Keratinocyte (primary cell): ENCODE measurements around the gene NAA10. TPM values are rescaled to one million over a fixed set of nuclear protein-coding genes. Genes with fewer than 3 reads are reported as not detected.

Experiments used
- DNase-seq: peaks from one replicate; pipeline ENCODE4 v3.0.0-alpha.2; 2011; ENCODE audit warnings: low read depth, missing footprints, low spot score
- FAIRE-seq: peaks from 2 replicates; lab custom pipeline; 2011; peaks lifted over from hg19 to GRCh38; lab: Jason Lieb, UNC
- H2AFZ ChIP-seq: 2 replicates; pipeline ENCODE4 v1.6.0; 2012; ENCODE audit warnings: low read length, control low read depth, inconsistent platforms; ENCODE audit not compliant: control insufficient read depth
- H3K27ac ChIP-seq: 2 replicates; pipeline ENCODE4 v1.5.1; 2011; ENCODE audit warnings: low read length; ENCODE audit not compliant: control insufficient read depth, insufficient read depth
- H3K27me3 ChIP-seq: 3 replicates; pipeline ENCODE4 v1.6.0; 2011; ENCODE audit warnings: low read length; ENCODE audit not compliant: control insufficient read depth, insufficient read depth; ENCODE audit errors: extremely low read depth
- H3K36me3 ChIP-seq, 2 experiments: 2 replicates in 1 of 2; 3 replicates in 1 of 2; pipeline ENCODE4 v1.5.1; 2011; ENCODE audit warnings: low read length in 2 of 2, mild to moderate bottlenecking in 1 of 2; ENCODE audit not compliant: control insufficient read depth in 2 of 2, insufficient read depth in 2 of 2; ENCODE audit errors: extremely low read depth in 1 of 2
- H3K4me1 ChIP-seq: 3 replicates; pipeline ENCODE4 v1.5.1; 2011; ENCODE audit warnings: low read length; ENCODE audit not compliant: control insufficient read depth, insufficient read depth; ENCODE audit errors: extremely low read depth
- H3K4me2 ChIP-seq: 3 replicates; pipeline ENCODE4 v1.6.0; 2011; ENCODE audit warnings: low read depth, low read length; ENCODE audit not compliant: control insufficient read depth, insufficient read depth; ENCODE audit errors: extremely low read depth
- H3K4me3 ChIP-seq, 3 experiments: fragments of 200-600 bp in 1 of 3; sonication (generic) in 1 of 3; 2 replicates in 2 of 3; 3 replicates in 1 of 3; pipeline ENCODE4 v1.5.1; 2011 to 2016; ENCODE audit warnings: low read length in 3 of 3, mild to moderate bottlenecking in 3 of 3, control low read depth in 2 of 3, inconsistent platforms in 1 of 3, low read depth in 1 of 3, mixed read lengths in 1 of 3, mixed run types in 1 of 3, moderate library complexity in 1 of 3; ENCODE audit not compliant: control insufficient read depth in 2 of 3, insufficient read depth in 2 of 3; ENCODE audit errors: extremely low read depth in 1 of 3
- H3K79me2 ChIP-seq: 2 replicates; pipeline ENCODE4 v1.6.0; 2012; ENCODE audit warnings: low read length; ENCODE audit not compliant: control insufficient read depth, insufficient read depth
- H3K9ac ChIP-seq: 3 replicates; pipeline ENCODE4 v1.6.0; 2011; ENCODE audit warnings: low read length; ENCODE audit not compliant: control insufficient read depth, insufficient read depth; ENCODE audit errors: extremely low read depth
- H3K9me1 ChIP-seq: 3 replicates; pipeline ENCODE4 v1.6.0; 2011; ENCODE audit warnings: low read length; ENCODE audit not compliant: control insufficient read depth, insufficient read depth; ENCODE audit errors: extremely low read depth
- H3K9me3 ChIP-seq: 2 replicates; pipeline ENCODE4 v1.5.1; 2012; ENCODE audit warnings: low read depth, low read length; ENCODE audit not compliant: control insufficient read depth
- H4K20me1 ChIP-seq: 3 replicates; pipeline ENCODE4 v1.6.0; 2011; ENCODE audit warnings: low read length; ENCODE audit not compliant: control insufficient read depth, insufficient read depth; ENCODE audit errors: extremely low read depth
- EZH2 ChIP-seq: IDR thresholded peaks from one replicate; pipeline ENCODE4 v1.6.1; 2012; ENCODE audit warnings: inconsistent platforms, mild to moderate bottlenecking, low read length, moderate library complexity
- dilution Hi-C: fragments of 300-500 bp; cut with MboI; formaldehyde crosslinking; loops from one replicate; pipeline ENCODE4 v1.7.0; 2020; ENCODE audit warnings: low sequenced_read_pairs; ENCODE audit not compliant: extremely low pct_ligation_motif_present
- polyA plus RNA-seq, 5 experiments: library from polyadenylated mRNA; depleted of rRNA in 3 of 5; stranded (reverse) in 3 of 5; stranded (forward) in 1 of 5; unstranded in 1 of 5; fragments of >200 nt; gene quantifications; 1 replicate in 1 of 5; 2 replicates in 3 of 5; 3 replicates in 1 of 5; pipeline versions ENCODE4 v1.2.1 to v1.2.3, GENCODE V29; 2011 to 2012; ENCODE audit warnings: missing spikeins in 2 of 5, low read depth in 1 of 5, low replicate concordance in 1 of 5
- TF ChIP-seq, protein P1 (sequence below), 3 experiments: IDR thresholded peaks in 1 of 3; conservative IDR thresholded peaks in 1 of 3; optimal IDR thresholded peaks in 1 of 3; 2 replicates in 2 of 3; 3 replicates in 1 of 3; pipeline versions ENCODE3 to v1.5.1; 2011; ENCODE audit warnings: low read length in 3 of 3, mild to moderate bottlenecking in 3 of 3, moderate library complexity in 2 of 3, control low read depth in 1 of 3, inconsistent platforms in 1 of 3; ENCODE audit not compliant: insufficient read depth in 2 of 3; ENCODE audit errors: extremely low read depth in 1 of 3

Gene NAA10
- polyA plus RNA-seq, 1 donor (not counting 4 experiments of a cell fraction or from before 2014, with no cell fraction given), result 103 TPM

DNA sequence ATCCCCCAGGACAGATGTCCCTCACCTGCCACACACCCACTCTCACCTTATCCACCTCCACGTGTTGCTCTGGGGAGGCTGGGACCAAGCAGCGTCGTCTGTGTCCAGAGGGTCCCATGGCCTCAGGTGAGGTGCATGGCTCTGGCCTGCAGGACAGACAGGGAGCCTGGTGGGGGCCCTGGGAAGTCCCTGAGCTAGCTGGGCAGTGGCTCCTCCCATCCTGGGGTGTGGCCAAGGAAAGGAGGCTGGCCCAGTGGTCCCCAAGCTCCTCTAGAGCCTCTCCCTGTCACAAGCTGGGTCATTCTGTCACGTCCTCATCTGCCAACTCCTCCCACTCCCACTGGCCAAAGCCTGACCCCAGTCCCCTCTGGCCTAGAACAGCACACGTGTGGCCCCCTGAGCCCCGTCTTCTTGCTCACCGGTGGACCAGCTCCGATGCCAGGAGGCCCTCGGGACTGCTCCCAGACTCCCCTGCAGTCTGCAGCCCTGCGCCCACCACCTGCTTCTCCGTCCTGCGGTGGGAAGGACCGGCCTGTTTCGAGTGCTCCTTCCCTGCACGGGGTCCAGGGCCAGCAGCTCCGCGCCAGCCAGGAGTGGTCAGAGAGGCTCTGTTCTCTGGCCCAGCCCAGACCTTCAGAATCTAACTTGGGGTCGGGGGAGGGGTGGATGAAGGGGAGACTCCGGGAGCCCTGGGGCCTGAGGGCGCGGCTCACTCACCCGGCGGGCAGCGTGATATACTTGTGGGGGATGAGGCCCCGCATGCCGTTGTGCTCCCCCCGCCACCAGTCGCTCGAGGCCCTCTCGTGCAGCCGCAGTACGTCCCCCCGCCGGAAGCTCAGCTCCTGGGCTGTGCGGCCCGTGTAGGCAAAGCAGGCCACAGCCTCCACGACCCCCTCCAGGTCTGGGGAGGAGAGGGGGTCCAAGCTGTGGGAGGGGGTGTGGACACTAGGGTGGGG is 25.5 kb downstream of the NAA10 start:
- no peaks in the 10 kb centered on the region for H4K20me1 ChIP-seq
- H3K27ac ChIP-seq, result no peak overlapping the region
- no peaks in the 10 kb centered on the region for H3K9me1 ChIP-seq
- no peak overlapping the region for H3K9ac ChIP-seq
- H3K4me1 ChIP-seq, result no peaks in the 10 kb centered on the region
- H3K36me3 ChIP-seq, result no peaks in the 10 kb centered on the region
- H3K9me3 ChIP-seq, result no peaks in the 10 kb centered on the region
- DNase-seq (no peak), FAIRE-seq (no peak)
- H3K27me3 ChIP-seq, result no peaks in the 10 kb centered on the region
- H3K79me2 ChIP-seq, result no peaks in the 10 kb centered on the region
- dilution Hi-C loops, result no loop called here
- no peak overlapping the region for H3K4me2 ChIP-seq
- no peak overlapping the region for H2AFZ ChIP-seq
- TF ChIP-seq EZH2, result no peak
- TF ChIP-seq, protein P1, sequence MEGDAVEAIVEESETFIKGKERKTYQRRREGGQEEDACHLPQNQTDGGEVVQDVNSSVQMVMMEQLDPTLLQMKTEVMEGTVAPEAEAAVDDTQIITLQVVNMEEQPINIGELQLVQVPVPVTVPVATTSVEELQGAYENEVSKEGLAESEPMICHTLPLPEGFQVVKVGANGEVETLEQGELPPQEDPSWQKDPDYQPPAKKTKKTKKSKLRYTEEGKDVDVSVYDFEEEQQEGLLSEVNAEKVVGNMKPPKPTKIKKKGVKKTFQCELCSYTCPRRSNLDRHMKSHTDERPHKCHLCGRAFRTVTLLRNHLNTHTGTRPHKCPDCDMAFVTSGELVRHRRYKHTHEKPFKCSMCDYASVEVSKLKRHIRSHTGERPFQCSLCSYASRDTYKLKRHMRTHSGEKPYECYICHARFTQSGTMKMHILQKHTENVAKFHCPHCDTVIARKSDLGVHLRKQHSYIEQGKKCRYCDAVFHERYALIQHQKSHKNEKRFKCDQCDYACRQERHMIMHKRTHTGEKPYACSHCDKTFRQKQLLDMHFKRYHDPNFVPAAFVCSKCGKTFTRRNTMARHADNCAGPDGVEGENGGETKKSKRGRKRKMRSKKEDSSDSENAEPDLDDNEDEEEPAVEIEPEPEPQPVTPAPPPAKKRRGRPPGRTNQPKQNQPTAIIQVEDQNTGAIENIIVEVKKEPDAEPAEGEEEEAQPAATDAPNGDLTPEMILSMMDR (optimal IDR thresholded peaks at IDR 0.05 in 1 of 3, IDR thresholded peaks at IDR 0.05 in 1 of 3, conservative IDR thresholded peaks at IDR 0.05 in 1 of 3; ENCODE audit: extremely low read depth in 1 of 3, insufficient read depth in 2 of 3, low read length in 3 of 3), result no peak
- H3K4me3 ChIP-seq, result no peak overlapping the region

GRCh38 chrX:153908219-153908860 is 26.5 kb downstream of the NAA10 start:
- H3K9me1 ChIP-seq, result no peaks in the 10 kb centered on the region
- no peak for DNase-seq
- no peaks in the 10 kb centered on the region for H3K9me3 ChIP-seq
- H3K4me3 ChIP-seq, result no peak overlapping the region
- no peak overlapping the region for H3K27ac ChIP-seq
- H3K9ac ChIP-seq, result no peak overlapping the region
- H4K20me1 ChIP-seq, result no peaks in the 10 kb centered on the region
- H3K4me1 ChIP-seq, result no peaks in the 10 kb centered on the region
- H3K4me2 ChIP-seq, result no peak overlapping the region
- no peaks in the 10 kb centered on the region for H3K79me2 ChIP-seq
- dilution Hi-C loops, result no loop called here
- TF ChIP-seq EZH2, result no peak
- TF ChIP-seq, protein P1 (optimal IDR thresholded peaks at IDR 0.05 in 1 of 3, IDR thresholded peaks at IDR 0.05 in 1 of 3, conservative IDR thresholded peaks at IDR 0.05 in 1 of 3; ENCODE audit: extremely low read depth in 1 of 3, insufficient read depth in 2 of 3, low read length in 3 of 3), result no peak
- H3K36me3 ChIP-seq, result no peaks in the 10 kb centered on the region
- FAIRE-seq, result no peak
- H2AFZ ChIP-seq, result no peak overlapping the region
- no peaks in the 10 kb centered on the region for H3K27me3 ChIP-seq
